H54 (cell line): Measurements from ENCODE around the gene PPTC7.
A peak's percentile ranks its signal among the peaks of the same experiment; 100 is the strongest.

ENCODE experiments used
- DNase-seq: peaks from one replicate; pipeline ENCODE4 v3.0.0; 2011; ENCODE audit warnings: low spot score, mixed read lengths; ENCODE audit not compliant: insufficient read length
- FAIRE-seq: peaks from 3 replicates; lab custom pipeline; 2011; peaks lifted over from hg19 to GRCh38; lab: Jason Lieb, UNC
- POLR2A ChIP-seq: IDR thresholded peaks from 2 replicates; pipeline ENCODE4 v1.6.1; 2011; ENCODE audit warnings: low read depth, mild to moderate bottlenecking, low read length

The PPTC7 gene

GRCh38 chr12:110583137-110584059 is at the start of gene PPTC7:
TSS of gene PPTC7 (minus strand) at chr12:110583318. CDS start at chr12:110583031, 287 bp downstream.
- FAIRE-seq, result peak; percentile 38
- peak; percentile 79 for DNase-seq
- TF ChIP-seq POLR2A, result peak; percentile 69

- FAIRE-seq, result no peak
- TF ChIP-seq POLR2A, result no peak
- no peak for DNase-seq
Observed at GRCh38 chr12:110627500-110628195, 44.5 kb upstream of the PPTC7 start.

GRCh38 chr12:110622582-110622981 is 39.5 kb upstream of the PPTC7 start:
- FAIRE-seq (no peak), DNase-seq (no peak)
- no peak for TF ChIP-seq POLR2A

- FAIRE-seq (no peak), DNase-seq (no peak)
- no peak for TF ChIP-seq POLR2A
Observed at GRCh38 chr12:110619534-110619953, 36.4 kb upstream of the PPTC7 start.

GRCh38 chr12:110616471-110617115 is 33.5 kb upstream of the PPTC7 start:
- no peak for TF ChIP-seq POLR2A
- FAIRE-seq, result no peak
- DNase-seq, result no peak

- no peak for TF ChIP-seq POLR2A
- FAIRE-seq (no peak), DNase-seq (no peak)
Observed at GRCh38 chr12:110615171-110615570, 32.1 kb upstream of the PPTC7 start.

GRCh38 chr12:110613771-110614684 is 30.9 kb upstream of the PPTC7 start, which contains the start of gene TCTN1:
TSS of gene TCTN1 (plus strand) at chr12:110614129. CDS start at chr12:110614183, 54 bp downstream.
- peak; percentile 79 for TF ChIP-seq POLR2A
- FAIRE-seq (peak; percentile 94), DNase-seq (peak; percentile 98)

GRCh38 chr12:110613071-110613770 is 30.1 kb upstream of the PPTC7 start:
- TF ChIP-seq POLR2A, result no peak
- FAIRE-seq (no peak), DNase-seq (no peak)

GRCh38 chr12:110606253-110606611 is 23.1 kb upstream of the PPTC7 start:
- FAIRE-seq (no peak), DNase-seq (no peak)
- TF ChIP-seq POLR2A, result no peak

GRCh38 chr12:110602085-110602814 is 19.1 kb upstream of the PPTC7 start:
- FAIRE-seq (peak; percentile 55), DNase-seq (peak; percentile 58)

- TF ChIP-seq POLR2A, result no peak
- FAIRE-seq (no peak), DNase-seq (no peak)
Observed at GRCh38 chr12:110600254-110600653, 17.1 kb upstream of the PPTC7 start.

GRCh38 chr12:110599334-110599733 is 16.2 kb upstream of the PPTC7 start:
- no peak for TF ChIP-seq POLR2A
- no peak for DNase-seq
- FAIRE-seq, result no peak
